NB4 (cell line): ENCODE measurements around the gene ENDOV.
"Not testable (repeated sequence)": the region's sequence is repeated elsewhere in the genome, so short reads cannot be mapped to it uniquely, and the experiment has no call there.

ENCODE experiments used
- DNase-seq: peaks from one replicate; pipeline ENCODE4 v3.0.0; 2010; ENCODE audit warnings: low read depth
- H3K4me3 ChIP-seq: one replicate; pipeline ENCODE4 v1.5.1; 2011; ENCODE audit warnings: mild to moderate bottlenecking, low read depth, low read length, moderate library complexity
- MYC ChIP-seq: IDR thresholded peaks from 2 replicates; pipeline ENCODE4 v1.6.1; 2011; ENCODE audit warnings: low read depth, low read length
- POLR2A ChIP-seq: IDR thresholded peaks from 2 replicates; pipeline ENCODE4 v1.6.1; 2011; ENCODE audit warnings: mild to moderate bottlenecking; ENCODE audit not compliant: insufficient read length; ENCODE audit errors: extremely low read depth
- TF ChIP-seq, protein P1 (sequence below): IDR thresholded peaks from 2 replicates; pipeline ENCODE4 v1.6.1; 2011; ENCODE audit warnings: low read depth, low read length
- TF ChIP-seq, protein P2 (sequence below): IDR thresholded peaks from one replicate; pipeline ENCODE4 v1.5.1; 2012; ENCODE audit warnings: low read depth, low read length

Gene ENDOV

DNA sequence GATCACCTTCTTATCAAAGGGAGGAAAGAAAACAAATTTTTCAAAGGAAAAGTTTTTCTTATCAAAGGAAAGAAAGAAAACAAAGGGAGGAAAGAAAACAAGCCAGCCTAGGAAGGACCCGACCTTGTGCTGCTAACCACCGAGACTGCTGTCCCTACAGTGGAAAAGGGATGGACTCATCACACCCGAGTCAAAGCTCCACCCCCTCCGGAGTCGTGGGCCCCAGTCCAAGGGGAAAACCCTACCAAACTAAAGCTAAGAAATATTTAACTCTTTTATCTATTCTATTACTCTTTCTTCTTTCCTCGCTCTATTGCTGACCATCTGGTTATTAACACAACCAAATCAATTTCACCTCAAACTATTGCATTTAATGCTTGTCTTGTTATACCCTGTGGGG, 6.1 kb upstream of the ENDOV start:
- TF ChIP-seq MYC = no peak
- TF ChIP-seq, protein P1, sequence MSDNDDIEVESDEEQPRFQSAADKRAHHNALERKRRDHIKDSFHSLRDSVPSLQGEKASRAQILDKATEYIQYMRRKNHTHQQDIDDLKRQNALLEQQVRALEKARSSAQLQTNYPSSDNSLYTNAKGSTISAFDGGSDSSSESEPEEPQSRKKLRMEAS = no peak
- TF ChIP-seq, protein P2, sequence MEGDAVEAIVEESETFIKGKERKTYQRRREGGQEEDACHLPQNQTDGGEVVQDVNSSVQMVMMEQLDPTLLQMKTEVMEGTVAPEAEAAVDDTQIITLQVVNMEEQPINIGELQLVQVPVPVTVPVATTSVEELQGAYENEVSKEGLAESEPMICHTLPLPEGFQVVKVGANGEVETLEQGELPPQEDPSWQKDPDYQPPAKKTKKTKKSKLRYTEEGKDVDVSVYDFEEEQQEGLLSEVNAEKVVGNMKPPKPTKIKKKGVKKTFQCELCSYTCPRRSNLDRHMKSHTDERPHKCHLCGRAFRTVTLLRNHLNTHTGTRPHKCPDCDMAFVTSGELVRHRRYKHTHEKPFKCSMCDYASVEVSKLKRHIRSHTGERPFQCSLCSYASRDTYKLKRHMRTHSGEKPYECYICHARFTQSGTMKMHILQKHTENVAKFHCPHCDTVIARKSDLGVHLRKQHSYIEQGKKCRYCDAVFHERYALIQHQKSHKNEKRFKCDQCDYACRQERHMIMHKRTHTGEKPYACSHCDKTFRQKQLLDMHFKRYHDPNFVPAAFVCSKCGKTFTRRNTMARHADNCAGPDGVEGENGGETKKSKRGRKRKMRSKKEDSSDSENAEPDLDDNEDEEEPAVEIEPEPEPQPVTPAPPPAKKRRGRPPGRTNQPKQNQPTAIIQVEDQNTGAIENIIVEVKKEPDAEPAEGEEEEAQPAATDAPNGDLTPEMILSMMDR = no peak
- no peak for TF ChIP-seq POLR2A
- no peak overlapping the region for H3K4me3 ChIP-seq
- no peak for DNase-seq

DNA sequence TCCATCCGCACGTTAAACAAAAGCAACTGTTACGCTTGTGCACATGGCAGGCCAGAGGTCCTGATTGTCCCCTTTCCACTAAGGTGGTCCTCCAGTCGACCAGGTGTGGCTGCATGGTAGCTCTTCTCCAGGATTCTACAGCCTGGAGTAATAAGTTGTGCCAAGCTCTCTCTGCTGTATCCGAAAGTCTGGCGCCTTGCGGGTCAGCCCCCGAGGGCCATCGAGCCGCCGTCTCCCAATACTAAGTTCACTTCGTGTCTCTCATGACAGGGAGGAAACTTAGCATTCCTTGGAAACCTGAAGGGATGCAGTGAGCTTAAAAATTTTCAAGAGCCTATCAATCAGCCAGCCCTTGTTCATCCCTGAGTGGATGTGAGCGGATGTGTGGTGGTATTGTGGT, 5.3 kb upstream of the ENDOV start:
- no peak overlapping the region for H3K4me3 ChIP-seq
- DNase-seq = no peak
- TF ChIP-seq, protein P1 = no peak
- TF ChIP-seq MYC = no peak
- TF ChIP-seq, protein P2 = no peak

DNA sequence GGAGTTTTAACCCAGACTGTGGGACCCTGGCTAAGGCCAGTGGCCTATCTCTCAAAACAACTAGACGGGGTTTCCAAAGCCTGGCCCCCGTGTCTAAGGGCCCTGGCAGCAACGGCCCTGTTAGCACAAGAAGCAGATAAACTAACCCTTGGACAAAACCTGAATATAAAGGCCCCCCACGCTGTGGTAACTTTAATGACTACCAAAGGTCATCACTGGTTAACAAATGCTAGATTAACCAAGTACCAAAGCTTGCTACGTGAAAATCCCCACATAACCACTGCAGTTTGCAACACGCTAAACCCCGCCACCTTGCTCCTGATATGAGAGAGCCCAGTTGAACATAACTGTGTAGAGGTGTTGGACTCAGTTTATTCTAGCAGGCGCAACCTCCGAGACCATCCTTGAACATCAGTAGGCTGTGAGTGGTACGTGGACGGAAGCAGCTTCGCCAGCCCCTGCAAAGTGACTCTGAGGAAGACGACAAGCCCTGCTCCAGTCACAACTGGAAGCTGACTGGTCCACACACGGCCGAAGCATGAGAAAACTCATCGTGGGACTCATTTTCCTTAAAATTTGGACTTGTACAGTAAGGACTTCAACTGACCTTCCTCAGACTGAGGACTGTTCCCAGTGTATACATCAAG, 4.4 kb upstream of the ENDOV start:
- not testable (repeated sequence) for DNase-seq, H3K4me3 ChIP-seq

DNA sequence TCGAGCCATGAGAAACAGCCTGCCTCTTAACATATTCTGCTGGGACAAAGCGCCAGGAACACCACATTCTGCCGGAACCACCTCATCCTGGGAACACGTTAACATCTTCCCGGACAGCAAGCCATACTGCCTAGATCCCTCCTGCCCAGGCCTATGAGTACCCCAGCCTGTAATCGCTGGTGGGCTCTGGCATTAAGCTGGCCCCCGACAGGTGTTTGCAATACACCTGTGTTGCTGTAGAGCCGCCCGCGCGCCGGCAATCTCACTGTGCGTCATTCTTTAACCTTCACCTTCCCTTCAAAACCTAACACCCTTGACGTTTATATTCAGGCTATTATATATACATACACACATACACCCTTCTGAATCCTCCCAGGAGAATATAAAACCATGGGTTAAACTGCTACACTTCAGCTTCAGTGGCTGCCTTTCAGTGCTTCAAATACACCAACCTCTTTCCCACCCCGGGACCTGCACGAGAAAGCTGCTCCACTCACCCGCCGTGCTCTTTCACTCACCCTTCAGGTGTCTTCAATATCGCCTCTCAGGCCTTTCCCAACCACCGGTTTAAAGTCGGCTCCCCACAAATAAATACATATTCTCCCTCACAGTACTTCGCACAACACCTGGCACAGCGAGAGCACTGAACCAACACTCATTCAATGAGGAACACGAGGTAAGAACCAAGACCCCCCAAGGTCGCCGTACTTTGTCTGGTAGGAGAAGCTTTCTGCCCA, 1.0 kb upstream of the ENDOV start:
- no peak for DNase-seq
- peak overlapping the region; percentile 59 for H3K4me3 ChIP-seq
- TF ChIP-seq POLR2A = no peak

DNA sequence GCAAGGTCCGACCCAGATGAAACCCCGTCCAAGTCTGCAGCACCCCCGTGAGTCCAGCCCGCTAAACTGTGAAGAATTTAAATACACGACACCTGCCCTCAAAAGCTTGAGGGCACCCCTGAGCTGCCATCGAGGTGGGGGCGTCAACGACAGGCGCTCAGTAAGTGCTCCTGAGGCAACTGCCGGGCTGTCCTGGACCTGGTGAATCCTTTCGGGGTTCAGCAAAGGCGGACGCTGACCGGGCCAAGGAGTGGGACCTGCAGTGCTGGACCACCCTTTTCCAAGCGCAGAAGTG, 512 bp upstream of the ENDOV start:
- H3K4me3 ChIP-seq = peak overlapping the region; percentile 59
- DNase-seq = peak; percentile 25
- TF ChIP-seq, protein P1 = no peak
- TF ChIP-seq, protein P2 = no peak
- TF ChIP-seq POLR2A = no peak

DNA sequence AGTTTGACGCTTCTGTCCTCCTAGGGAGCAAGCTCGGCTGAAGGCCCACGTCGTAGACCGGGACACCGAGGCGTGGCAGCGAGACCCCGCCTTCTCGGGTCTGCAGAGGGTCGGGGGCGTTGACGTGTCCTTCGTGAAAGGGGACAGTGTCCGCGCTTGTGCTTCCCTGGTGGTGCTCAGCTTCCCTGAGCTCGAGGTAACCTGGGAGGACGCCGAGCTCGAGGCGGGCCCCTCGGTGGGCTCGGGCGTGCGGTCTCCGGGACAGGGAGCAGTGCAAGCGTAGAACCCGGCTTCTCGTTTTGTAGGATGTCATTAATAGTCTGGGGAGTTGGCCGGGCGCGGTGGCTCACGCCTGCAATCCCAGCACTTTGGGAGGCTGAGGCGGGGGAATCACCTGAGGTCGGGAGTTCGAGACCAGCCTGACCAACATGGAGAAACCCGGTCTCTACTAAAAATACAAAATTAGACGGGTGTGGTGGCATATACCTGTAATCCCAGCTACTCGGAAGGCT, 715 bp downstream of the ENDOV start:
- no peak for DNase-seq
- H3K4me3 ChIP-seq = peak overlapping the region; percentile 59
- TF ChIP-seq, protein P1 = no peak
- TF ChIP-seq, protein P2 = no peak
- no peak for TF ChIP-seq MYC

DNA sequence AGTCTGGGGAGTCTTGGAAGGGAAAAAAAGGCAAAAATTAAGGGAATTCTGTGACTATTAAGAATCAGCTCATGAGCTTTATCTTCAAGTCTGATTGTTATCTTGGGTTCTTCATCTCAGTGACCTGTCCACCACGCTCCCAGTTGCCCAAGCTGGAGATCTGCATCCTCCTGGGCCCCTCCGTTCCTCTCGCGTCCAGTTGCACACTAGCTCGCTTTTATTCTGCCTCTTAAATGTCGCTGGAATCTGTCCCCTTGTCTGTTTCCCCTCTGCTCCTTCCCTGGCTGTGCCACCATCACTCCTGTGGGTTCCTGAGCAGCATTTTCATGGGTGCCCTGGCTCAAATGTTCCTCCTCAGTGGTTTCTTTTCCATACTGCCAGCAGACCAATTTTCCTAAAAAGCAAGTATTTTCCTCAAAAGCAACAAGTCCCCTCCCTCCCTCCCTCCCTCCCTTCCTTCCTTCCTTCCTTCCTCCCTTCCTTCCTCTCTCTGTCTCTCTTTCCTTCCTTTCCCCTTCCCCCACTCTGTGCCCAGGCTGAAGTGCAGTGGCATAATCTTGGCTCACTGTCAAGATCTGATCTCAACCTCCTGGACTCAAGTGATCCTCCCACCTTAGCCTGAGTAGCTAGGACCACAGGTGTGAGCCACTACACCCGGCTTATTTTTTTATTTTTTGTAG, 1.4 kb downstream of the ENDOV start:
- no peak for DNase-seq
- TF ChIP-seq, protein P1 = no peak
- TF ChIP-seq MYC = no peak
- TF ChIP-seq, protein P2 = no peak
- no peak for TF ChIP-seq POLR2A
- peak overlapping the region; percentile 59 for H3K4me3 ChIP-seq
